GM23338 (cell line): ENCODE data around the gene RXFP3. TPM values are rescaled to one million over a fixed set of nuclear protein-coding genes. Genes with fewer than 3 reads are reported as not detected.
"Not testable (repeated sequence)": the region's sequence is repeated elsewhere in the genome, so short reads cannot be mapped to it uniquely, and the experiment has no call there.

Experiments used
- ATAC-seq: fragments of 200-7000 bp; cut with Tn5 transposase; 3 replicates; pipeline ENCODE4 v1.9.1; 2020
- DNase-seq: peaks from one replicate; pipeline ENCODE4 v3.0.0-alpha.2; 2015; ENCODE audit warnings: low spot score
- H2AFZ ChIP-seq: fragments of 200-600 bp; sonication (generic); 2 replicates; pipeline ENCODE4 v1.8.0; 2016; ENCODE audit warnings: antibody characterized with exemption, mild to moderate bottlenecking, moderate library complexity
- H3F3A ChIP-seq: fragments of 200-600 bp; sonication (generic); replicated peaks from 2 replicates; pipeline ENCODE4 v1.8.0; 2017; ENCODE audit warnings: antibody characterized with exemption, mixed run types, low read depth
- H3K27ac ChIP-seq: fragments of 200-600 bp; sonication (generic); 2 replicates; pipeline ENCODE4 v1.6.1; 2016; ENCODE audit warnings: low read depth
- H3K27me3 ChIP-seq: fragments of 200-600 bp; sonication (generic); 2 replicates; pipeline ENCODE4 v1.8.0; 2016; ENCODE audit warnings: mild to moderate bottlenecking, mixed run types, moderate library complexity; ENCODE audit not compliant: insufficient read depth
- H3K36me3 ChIP-seq: fragments of 200-600 bp; sonication (generic); 2 replicates; pipeline ENCODE4 v1.8.0; 2016; ENCODE audit warnings: mild to moderate bottlenecking; ENCODE audit not compliant: insufficient read depth
- H3K4me1 ChIP-seq: fragments of 200-600 bp; sonication (generic); 2 replicates; pipeline ENCODE4 v1.8.0; 2016; ENCODE audit warnings: mild to moderate bottlenecking, moderate library complexity; ENCODE audit not compliant: insufficient read depth
- H3K4me2 ChIP-seq: fragments of 200-600 bp; sonication (generic); 2 replicates; pipeline ENCODE4 v1.7.1; 2017; ENCODE audit warnings: mixed run types
- H3K4me3 ChIP-seq: fragments of 200-600 bp; sonication (generic); 2 replicates; pipeline ENCODE4 v1.6.1; 2016; ENCODE audit warnings: mixed run types
- H3K79me2 ChIP-seq: fragments of 200-600 bp; sonication (generic); replicated peaks from 2 replicates; pipeline ENCODE4 v1.8.0; 2017; ENCODE audit warnings: mild to moderate bottlenecking; ENCODE audit not compliant: insufficient read depth
- H3K9me2 ChIP-seq: fragments of 200-600 bp; sonication (generic); 2 replicates; pipeline ENCODE4 v1.8.0; 2017; ENCODE audit not compliant: insufficient read depth
- H4K20me1 ChIP-seq: fragments of 200-600 bp; sonication (generic); replicated peaks from 2 replicates; pipeline ENCODE4 v1.8.0; 2017; ENCODE audit warnings: mild to moderate bottlenecking; ENCODE audit not compliant: insufficient read depth
- H3K27ac Mint-ChIP-seq: 2 replicates; pipeline ENCODE4 v1.8.0; 2020; ENCODE audit warnings: inconsistent platforms, mild to moderate bottlenecking, moderate library complexity, mixed read lengths
- H3K27me3 Mint-ChIP-seq: 3 replicates; pipeline ENCODE4 v1.8.0; 2022; ENCODE audit warnings: low read depth, mild to moderate bottlenecking, moderate library complexity, mixed read lengths, inconsistent platforms; ENCODE audit not compliant: insufficient read depth, poor library complexity
- H3K36me3 Mint-ChIP-seq: 3 replicates; pipeline ENCODE4 v1.8.0; 2021; ENCODE audit warnings: low read depth, mild to moderate bottlenecking, inconsistent platforms, moderate library complexity, mixed read lengths
- H3K4me1 Mint-ChIP-seq: 3 replicates; pipeline ENCODE4 v1.8.0; 2020; ENCODE audit warnings: mild to moderate bottlenecking, inconsistent platforms, mixed read lengths
- H3K4me3 Mint-ChIP-seq: 3 replicates; pipeline ENCODE4 v1.8.0; 2021; ENCODE audit warnings: moderate library complexity, mild to moderate bottlenecking, inconsistent platforms, mixed read lengths
- H3K9me3 Mint-ChIP-seq: 3 replicates; pipeline ENCODE4 v1.8.0; 2020; ENCODE audit warnings: moderate library complexity, mild to moderate bottlenecking, inconsistent platforms, mixed read lengths
- CREB1 ChIP-seq: fragments of 250-450 bp; sonication (Bioruptor Pico); IDR thresholded peaks from 2 replicates; pipeline ENCODE4 v1.5.0; 2020; ENCODE audit warnings: low read depth, mild to moderate bottlenecking, moderate library complexity
- EZH2phosphoT487 ChIP-seq: fragments of 200-600 bp; sonication (generic); IDR thresholded peaks from one replicate; pipeline ENCODE4 v1.8.1; 2018; ENCODE audit warnings: antibody characterized with exemption; ENCODE audit not compliant: unreplicated experiment
- JUNB ChIP-seq: IDR thresholded peaks from one replicate; pipeline ENCODE4 v1.6.1; 2016; ENCODE audit warnings: antibody characterized with exemption; ENCODE audit not compliant: unreplicated experiment
- NANOG ChIP-seq: IDR thresholded peaks from 2 replicates; pipeline ENCODE4 v1.6.1; 2016; ENCODE audit warnings: antibody characterized with exemption, borderline replicate concordance
- ZNF114 ChIP-seq: fragments of 250-450 bp; sonication (Bioruptor Pico); IDR thresholded peaks from 2 replicates; pipeline ENCODE4 v1.5.0; 2020; ENCODE audit warnings: mild to moderate bottlenecking, moderate library complexity
- ZNF331 ChIP-seq: fragments of 250-450 bp; sonication (Bioruptor Pico); IDR thresholded peaks from 2 replicates; pipeline ENCODE4 v1.5.0; 2020; ENCODE audit warnings: low read depth, mild to moderate bottlenecking, moderate library complexity
- polyA plus RNA-seq: library from polyadenylated mRNA; unstranded; fragments of >200 nt; fragmentation: Nextera tagmentation; extraction: Ambion mirVana; gene quantifications from 2 replicates; pipeline ENCODE4 v1.2.1, GENCODE V29; 2016
- total RNA-seq: library from RNA; depleted of rRNA; stranded (reverse); fragments of >200 nt; shearing (Covaris generic); gene quantifications from 2 replicates; pipeline ENCODE4 v1.2.3, GENCODE V29; 2014
- TF ChIP-seq, protein P1 (sequence below), 2 experiments: fragments of 200-600 bp in 1 of 2; sonication (generic) in 1 of 2; conservative IDR thresholded peaks; 2 replicates each; pipeline versions ENCODE4 v1.5.1 to v1.6.1; 2016 to 2017; ENCODE audit warnings: antibody characterized with exemption in 2 of 2, low read depth in 2 of 2, mild to moderate bottlenecking in 2 of 2, moderate library complexity in 1 of 2
- TF ChIP-seq, protein P2 (sequence below): fragments of 250-450 bp; sonication (Bioruptor Pico); IDR thresholded peaks from 2 replicates; pipeline ENCODE4 v1.5.0; 2020; ENCODE audit warnings: mild to moderate bottlenecking, moderate library complexity
- TF ChIP-seq, protein P3 (sequence below): IDR thresholded peaks from one replicate; pipeline ENCODE4 v1.6.1; 2018; ENCODE audit warnings: antibody characterized with exemption; ENCODE audit not compliant: unreplicated experiment

The RXFP3 gene
- total and polyA plus RNA-seq, 2 experiments from 2014 or later: not detected

DNA sequence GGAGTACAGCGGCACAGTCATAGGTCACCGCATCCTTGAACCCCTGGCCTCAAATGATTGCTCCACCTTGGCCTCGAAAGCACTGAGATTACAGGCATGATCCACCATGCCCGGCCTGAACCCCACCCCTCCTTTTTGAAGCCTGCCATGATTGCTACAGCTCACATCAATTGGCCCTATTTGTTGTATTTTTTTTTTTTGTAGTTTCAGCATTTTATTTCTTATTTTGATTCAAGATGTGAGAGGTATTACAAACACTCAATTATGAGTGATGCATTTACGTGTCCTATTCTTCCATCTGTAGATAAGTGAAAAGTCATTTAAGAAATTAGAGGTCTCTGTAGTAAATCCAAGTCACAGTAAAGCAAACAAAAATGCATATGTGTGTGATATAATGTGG is 16.0 kb downstream of the RXFP3 start:
- not testable (repeated sequence) for H2AFZ ChIP-seq

DNA sequence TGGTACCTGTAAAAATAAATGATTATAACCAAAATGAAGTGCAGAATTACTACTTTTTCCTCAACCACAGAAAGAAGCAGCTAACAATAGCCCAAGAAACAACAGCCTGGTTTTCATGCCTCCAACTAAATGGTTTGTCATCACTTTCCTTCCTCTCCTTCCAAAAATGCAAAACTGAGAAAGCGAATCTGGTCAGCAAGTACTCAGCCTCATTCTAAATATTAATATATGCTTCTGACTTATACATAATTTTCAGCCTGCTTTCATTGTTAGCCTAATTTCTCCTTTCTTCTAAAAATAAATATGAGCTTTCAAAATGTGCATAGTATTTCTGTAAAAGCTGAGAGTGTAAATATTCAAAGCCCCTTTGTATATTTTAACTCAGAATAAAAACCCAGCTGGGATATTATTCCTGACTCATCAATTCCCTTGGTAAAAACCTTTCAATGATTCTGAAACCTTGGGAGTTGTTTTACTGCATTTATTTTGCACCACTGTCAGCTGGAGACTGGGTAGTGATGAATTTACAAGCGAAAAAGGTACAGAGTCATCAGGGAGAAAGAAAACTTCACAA is 21.5 kb downstream of the RXFP3 start:
- H3K9me3 Mint-ChIP-seq: peaks cover 22% of the 10 kb centered on the region
- Histone ChIP-seq H3K9me2 (no peaks in the 10 kb centered on the region), H3K36me3 (0 out of 2 replicates have a peak, but pooled peaks cover 4% of the 10 kb centered on the region), H2AFZ (no peak overlapping the region), H3F3A (no peaks in the 10 kb centered on the region), H3K4me1 (peaks cover 15% of the 10 kb centered on the region), H3K27ac (peak overlapping the region; percentile 32), H3K27me3 (no peaks in the 10 kb centered on the region), H4K20me1 (no peaks in the 10 kb centered on the region), H3K4me2 (peak overlapping the region; percentile 27), H3K4me3 (no peak overlapping the region), H3K79me2 (no peaks in the 10 kb centered on the region)
- H3K4me1 Mint-ChIP-seq: peaks cover 19% of the 10 kb centered on the region
- H3K4me3 Mint-ChIP-seq: no peak overlapping the region; the same call in 2 of the 3 replicates
- peak; percentile 32; the same call in 2 of the 3 replicates for ATAC-seq
- no peak for DNase-seq
- H3K36me3 Mint-ChIP-seq: peaks cover 22% of the 10 kb centered on the region
- H3K27ac Mint-ChIP-seq: peak overlapping the region; percentile 86
- H3K27me3 Mint-ChIP-seq: no peaks in the 10 kb centered on the region
- TF ChIP-seq NANOG (no peak), ZNF114 (no peak), ZNF331 (CRISPR knock-in tag) (no peak), EZH2phosphoT487 (no peak), CREB1 (no peak), JUNB (no peak)
- TF ChIP-seq, protein P1, sequence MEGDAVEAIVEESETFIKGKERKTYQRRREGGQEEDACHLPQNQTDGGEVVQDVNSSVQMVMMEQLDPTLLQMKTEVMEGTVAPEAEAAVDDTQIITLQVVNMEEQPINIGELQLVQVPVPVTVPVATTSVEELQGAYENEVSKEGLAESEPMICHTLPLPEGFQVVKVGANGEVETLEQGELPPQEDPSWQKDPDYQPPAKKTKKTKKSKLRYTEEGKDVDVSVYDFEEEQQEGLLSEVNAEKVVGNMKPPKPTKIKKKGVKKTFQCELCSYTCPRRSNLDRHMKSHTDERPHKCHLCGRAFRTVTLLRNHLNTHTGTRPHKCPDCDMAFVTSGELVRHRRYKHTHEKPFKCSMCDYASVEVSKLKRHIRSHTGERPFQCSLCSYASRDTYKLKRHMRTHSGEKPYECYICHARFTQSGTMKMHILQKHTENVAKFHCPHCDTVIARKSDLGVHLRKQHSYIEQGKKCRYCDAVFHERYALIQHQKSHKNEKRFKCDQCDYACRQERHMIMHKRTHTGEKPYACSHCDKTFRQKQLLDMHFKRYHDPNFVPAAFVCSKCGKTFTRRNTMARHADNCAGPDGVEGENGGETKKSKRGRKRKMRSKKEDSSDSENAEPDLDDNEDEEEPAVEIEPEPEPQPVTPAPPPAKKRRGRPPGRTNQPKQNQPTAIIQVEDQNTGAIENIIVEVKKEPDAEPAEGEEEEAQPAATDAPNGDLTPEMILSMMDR (conservative IDR thresholded peaks at IDR 0.05; ENCODE audit: low read depth in 2 of 2): no peak
- TF ChIP-seq, protein P2, sequence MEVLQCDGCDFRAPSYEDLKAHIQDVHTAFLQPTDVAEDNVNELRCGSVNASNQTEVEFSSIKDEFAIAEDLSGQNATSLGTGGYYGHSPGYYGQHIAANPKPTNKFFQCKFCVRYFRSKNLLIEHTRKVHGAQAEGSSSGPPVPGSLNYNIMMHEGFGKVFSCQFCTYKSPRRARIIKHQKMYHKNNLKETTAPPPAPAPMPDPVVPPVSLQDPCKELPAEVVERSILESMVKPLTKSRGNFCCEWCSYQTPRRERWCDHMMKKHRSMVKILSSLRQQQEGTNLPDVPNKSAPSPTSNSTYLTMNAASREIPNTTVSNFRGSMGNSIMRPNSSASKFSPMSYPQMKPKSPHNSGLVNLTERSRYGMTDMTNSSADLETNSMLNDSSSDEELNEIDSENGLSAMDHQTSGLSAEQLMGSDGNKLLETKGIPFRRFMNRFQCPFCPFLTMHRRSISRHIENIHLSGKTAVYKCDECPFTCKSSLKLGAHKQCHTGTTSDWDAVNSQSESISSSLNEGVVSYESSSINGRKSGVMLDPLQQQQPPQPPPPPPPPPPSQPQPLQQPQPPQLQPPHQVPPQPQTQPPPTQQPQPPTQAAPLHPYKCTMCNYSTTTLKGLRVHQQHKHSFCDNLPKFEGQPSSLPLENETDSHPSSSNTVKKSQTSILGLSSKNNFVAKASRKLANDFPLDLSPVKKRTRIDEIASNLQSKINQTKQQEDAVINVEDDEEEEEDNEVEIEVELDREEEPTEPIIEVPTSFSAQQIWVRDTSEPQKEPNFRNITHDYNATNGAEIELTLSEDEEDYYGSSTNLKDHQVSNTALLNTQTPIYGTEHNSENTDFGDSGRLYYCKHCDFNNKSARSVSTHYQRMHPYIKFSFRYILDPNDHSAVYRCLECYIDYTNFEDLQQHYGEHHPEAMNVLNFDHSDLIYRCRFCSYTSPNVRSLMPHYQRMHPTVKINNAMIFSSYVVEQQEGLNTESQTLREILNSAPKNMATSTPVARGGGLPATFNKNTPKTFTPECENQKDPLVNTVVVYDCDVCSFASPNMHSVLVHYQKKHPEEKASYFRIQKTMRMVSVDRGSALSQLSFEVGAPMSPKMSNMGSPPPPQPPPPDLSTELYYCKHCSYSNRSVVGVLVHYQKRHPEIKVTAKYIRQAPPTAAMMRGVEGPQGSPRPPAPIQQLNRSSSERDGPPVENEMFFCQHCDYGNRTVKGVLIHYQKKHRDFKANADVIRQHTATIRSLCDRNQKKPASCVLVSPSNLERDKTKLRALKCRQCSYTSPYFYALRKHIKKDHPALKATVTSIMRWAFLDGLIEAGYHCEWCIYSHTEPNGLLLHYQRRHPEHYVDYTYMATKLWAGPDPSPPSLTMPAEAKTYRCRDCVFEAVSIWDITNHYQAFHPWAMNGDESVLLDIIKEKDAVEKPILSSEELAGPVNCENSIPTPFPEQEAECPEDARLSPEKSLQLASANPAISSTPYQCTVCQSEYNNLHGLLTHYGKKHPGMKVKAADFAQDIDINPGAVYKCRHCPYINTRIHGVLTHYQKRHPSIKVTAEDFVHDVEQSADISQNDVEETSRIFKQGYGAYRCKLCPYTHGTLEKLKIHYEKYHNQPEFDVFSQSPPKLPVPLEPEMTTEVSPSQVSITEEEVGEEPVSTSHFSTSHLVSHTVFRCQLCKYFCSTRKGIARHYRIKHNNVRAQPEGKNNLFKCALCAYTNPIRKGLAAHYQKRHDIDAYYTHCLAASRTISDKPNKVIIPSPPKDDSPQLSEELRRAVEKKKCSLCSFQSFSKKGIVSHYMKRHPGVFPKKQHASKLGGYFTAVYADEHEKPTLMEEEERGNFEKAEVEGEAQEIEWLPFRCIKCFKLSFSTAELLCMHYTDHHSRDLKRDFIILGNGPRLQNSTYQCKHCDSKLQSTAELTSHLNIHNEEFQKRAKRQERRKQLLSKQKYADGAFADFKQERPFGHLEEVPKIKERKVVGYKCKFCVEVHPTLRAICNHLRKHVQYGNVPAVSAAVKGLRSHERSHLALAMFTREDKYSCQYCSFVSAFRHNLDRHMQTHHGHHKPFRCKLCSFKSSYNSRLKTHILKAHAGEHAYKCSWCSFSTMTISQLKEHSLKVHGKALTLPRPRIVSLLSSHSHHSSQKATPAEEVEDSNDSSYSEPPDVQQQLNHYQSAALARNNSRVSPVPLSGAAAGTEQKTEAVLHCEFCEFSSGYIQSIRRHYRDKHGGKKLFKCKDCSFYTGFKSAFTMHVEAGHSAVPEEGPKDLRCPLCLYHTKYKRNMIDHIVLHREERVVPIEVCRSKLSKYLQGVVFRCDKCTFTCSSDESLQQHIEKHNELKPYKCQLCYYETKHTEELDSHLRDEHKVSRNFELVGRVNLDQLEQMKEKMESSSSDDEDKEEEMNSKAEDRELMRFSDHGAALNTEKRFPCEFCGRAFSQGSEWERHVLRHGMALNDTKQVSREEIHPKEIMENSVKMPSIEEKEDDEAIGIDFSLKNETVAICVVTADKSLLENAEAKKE: no peak
- TF ChIP-seq, protein P3, sequence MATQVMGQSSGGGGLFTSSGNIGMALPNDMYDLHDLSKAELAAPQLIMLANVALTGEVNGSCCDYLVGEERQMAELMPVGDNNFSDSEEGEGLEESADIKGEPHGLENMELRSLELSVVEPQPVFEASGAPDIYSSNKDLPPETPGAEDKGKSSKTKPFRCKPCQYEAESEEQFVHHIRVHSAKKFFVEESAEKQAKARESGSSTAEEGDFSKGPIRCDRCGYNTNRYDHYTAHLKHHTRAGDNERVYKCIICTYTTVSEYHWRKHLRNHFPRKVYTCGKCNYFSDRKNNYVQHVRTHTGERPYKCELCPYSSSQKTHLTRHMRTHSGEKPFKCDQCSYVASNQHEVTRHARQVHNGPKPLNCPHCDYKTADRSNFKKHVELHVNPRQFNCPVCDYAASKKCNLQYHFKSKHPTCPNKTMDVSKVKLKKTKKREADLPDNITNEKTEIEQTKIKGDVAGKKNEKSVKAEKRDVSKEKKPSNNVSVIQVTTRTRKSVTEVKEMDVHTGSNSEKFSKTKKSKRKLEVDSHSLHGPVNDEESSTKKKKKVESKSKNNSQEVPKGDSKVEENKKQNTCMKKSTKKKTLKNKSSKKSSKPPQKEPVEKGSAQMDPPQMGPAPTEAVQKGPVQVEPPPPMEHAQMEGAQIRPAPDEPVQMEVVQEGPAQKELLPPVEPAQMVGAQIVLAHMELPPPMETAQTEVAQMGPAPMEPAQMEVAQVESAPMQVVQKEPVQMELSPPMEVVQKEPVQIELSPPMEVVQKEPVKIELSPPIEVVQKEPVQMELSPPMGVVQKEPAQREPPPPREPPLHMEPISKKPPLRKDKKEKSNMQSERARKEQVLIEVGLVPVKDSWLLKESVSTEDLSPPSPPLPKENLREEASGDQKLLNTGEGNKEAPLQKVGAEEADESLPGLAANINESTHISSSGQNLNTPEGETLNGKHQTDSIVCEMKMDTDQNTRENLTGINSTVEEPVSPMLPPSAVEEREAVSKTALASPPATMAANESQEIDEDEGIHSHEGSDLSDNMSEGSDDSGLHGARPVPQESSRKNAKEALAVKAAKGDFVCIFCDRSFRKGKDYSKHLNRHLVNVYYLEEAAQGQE: no peak

More for the DNA sequence above, 16.0 kb downstream of the RXFP3 start:
- peaks cover 22% of the 10 kb centered on the region for H3K9me3 Mint-ChIP-seq
- not testable (repeated sequence) for H3K4me3 ChIP-seq, H3K27me3 Mint-ChIP-seq, H3K4me1 ChIP-seq, H3F3A ChIP-seq, H3K27ac Mint-ChIP-seq, H3K4me2 ChIP-seq, H3K4me1 Mint-ChIP-seq, H3K36me3 ChIP-seq, ATAC-seq, H3K4me3 Mint-ChIP-seq, H4K20me1 ChIP-seq, H3K27ac ChIP-seq, H3K9me2 ChIP-seq, DNase-seq, H3K27me3 ChIP-seq, H3K79me2 ChIP-seq
- H3K36me3 Mint-ChIP-seq: peaks cover 20% of the 10 kb centered on the region
